Fibroblast of the aortic adventitia (primary cell): ENCODE data around the gene HSD11B1L. TPM values are rescaled to one million over a fixed set of nuclear protein-coding genes. Genes with fewer than 3 reads are reported as not detected.

Experiments used
- DNase-seq: peaks from one replicate; pipeline ENCODE4 v3.0.0-alpha.2; 2010; ENCODE audit warnings: low read depth
- H3K4me3 ChIP-seq: 2 replicates; pipeline ENCODE4 v1.5.1; 2011; ENCODE audit warnings: low read depth, mild to moderate bottlenecking, control low read depth, low read length, moderate library complexity
- CTCF ChIP-seq: IDR thresholded peaks from 2 replicates; pipeline ENCODE4 v1.5.1; 2011; ENCODE audit warnings: mild to moderate bottlenecking, low read length, control low read depth, inconsistent platforms; ENCODE audit not compliant: insufficient read depth
- total RNA-seq: library from RNA; depleted of rRNA; stranded (reverse); fragments of >200 nt; gene quantifications from 2 replicates; pipeline ENCODE4 v1.2.3, GENCODE V29; 2012; ENCODE audit warnings: low replicate concordance

HSD11B1L gene
- total RNA-seq, 1 donor: 10.8 TPM

DNA sequence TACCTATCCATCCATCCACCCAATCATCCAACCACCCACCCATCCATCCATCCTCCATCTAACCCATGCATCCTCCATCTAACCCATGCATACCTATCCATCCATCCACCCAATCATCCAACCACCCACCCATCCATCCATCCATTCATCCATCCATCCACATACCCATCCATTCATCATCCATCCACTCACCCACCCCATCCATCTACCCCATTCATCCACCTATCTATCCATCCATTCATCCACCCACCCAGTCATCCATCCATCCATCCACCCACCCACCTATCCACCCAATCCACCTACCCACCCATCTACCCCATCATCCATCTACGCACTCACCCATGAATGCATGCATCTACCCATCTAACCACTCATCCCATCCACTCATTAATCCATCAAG, 7.1 kb upstream of the HSD11B1L start:
- no peak for TF ChIP-seq CTCF
- no peak for DNase-seq
- H3K4me3 ChIP-seq: no peak overlapping the region

GRCh38 chr19:5674714-5675113, 6.1 kb upstream of the HSD11B1L start:
- no peak for TF ChIP-seq CTCF
- no peak overlapping the region for H3K4me3 ChIP-seq
- no peak for DNase-seq

GRCh38 chr19:5676105-5676771, 4.6 kb upstream of the HSD11B1L start:
- H3K4me3 ChIP-seq: no peak overlapping the region
- no peak for TF ChIP-seq CTCF
- DNase-seq: no peak

- TF ChIP-seq CTCF: no peak
- DNase-seq: no peak
- no peak overlapping the region for H3K4me3 ChIP-seq
These were observed 4.1 kb upstream of the HSD11B1L start for GRCh38 chr19:5676772-5677105.

- no peak for TF ChIP-seq CTCF
- no peak for DNase-seq
- no peak overlapping the region for H3K4me3 ChIP-seq
These were observed 3.7 kb upstream of the HSD11B1L start for GRCh38 chr19:5677136-5677535.

- no peak for TF ChIP-seq CTCF
- no peak for DNase-seq
- H3K4me3 ChIP-seq: no peak overlapping the region
These were observed 3.2 kb upstream of the HSD11B1L start for GRCh38 chr19:5677580-5677979.
